PFSK-1 (cell line): ENCODE results near the gene FZR1.

Source experiments
- FOXP2 ChIP-seq: optimal IDR thresholded peaks from 2 replicates; pipeline ENCODE3; 2011; ENCODE audit warnings: borderline replicate concordance, control low read depth, inconsistent platforms; ENCODE audit not compliant: insufficient read depth; ENCODE audit errors: extremely low read length, extremely low read depth
- POLR2AphosphoS5 ChIP-seq: IDR thresholded peaks from 2 replicates; pipeline ENCODE4 v1.6.1; 2012; ENCODE audit warnings: low read depth, mild to moderate bottlenecking, control low read depth, low read length, moderate library complexity
- REST ChIP-seq, 2 experiments: IDR thresholded peaks; 2 replicates each; pipeline versions ENCODE4 v1.6.1 to v1.8.0; 2011 to 2012; ENCODE audit warnings: low read depth in 2 of 2, low read length in 2 of 2, control low read depth in 1 of 2, inconsistent platforms in 1 of 2, mild to moderate bottlenecking in 1 of 2, moderate library complexity in 1 of 2; ENCODE audit not compliant: insufficient read depth in 1 of 2
- SIN3A ChIP-seq: IDR thresholded peaks from 2 replicates; pipeline ENCODE4 v1.6.1; 2012; ENCODE audit warnings: mild to moderate bottlenecking, low read length, moderate library complexity, borderline replicate concordance; ENCODE audit not compliant: insufficient read depth
- TAF1 ChIP-seq: IDR thresholded peaks from 2 replicates; pipeline ENCODE4 v1.6.1; 2012; ENCODE audit warnings: low read length, control low read depth, borderline replicate concordance; ENCODE audit not compliant: insufficient read depth

Gene FZR1

DNA sequence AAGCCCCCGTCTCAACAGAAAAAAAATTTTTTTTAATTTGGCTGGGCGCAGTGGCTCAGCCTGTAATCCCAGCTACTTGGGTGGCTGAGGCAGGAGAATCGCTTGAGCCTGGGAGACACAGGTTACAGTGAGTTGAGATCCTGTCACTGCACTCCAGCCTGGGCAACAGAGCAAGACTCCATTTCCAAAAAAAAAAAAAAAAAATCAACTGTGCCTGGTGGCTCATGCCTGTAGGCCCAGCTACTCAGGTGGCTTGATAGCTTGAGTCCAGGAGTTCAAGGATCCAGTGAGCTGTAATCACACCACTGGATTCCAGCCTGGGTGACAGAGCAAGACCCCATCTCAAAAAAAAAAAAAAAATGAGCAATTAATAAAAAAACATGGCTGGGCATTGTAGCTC lies 4.3 kb upstream of the FZR1 start:
- no peak for TF ChIP-seq REST (IDR thresholded peaks at IDR 0.05; ENCODE audit: insufficient read depth in 1 of 2, low read depth in 2 of 2, low read length in 2 of 2)
- no peak for TF ChIP-seq POLR2AphosphoS5
- no peak for TF ChIP-seq FOXP2
- TF ChIP-seq TAF1, result no peak
- no peak for TF ChIP-seq SIN3A

- TF ChIP-seq TAF1 (no peak), REST (IDR thresholded peaks at IDR 0.05; ENCODE audit: insufficient read depth in 1 of 2, low read depth in 2 of 2, low read length in 2 of 2) (no peak), SIN3A (no peak), POLR2AphosphoS5 (no peak), FOXP2 (peak; percentile 90)
These were observed 3.0 kb upstream of the FZR1 start for GRCh38 chr19:3503036-3503572.

DNA sequence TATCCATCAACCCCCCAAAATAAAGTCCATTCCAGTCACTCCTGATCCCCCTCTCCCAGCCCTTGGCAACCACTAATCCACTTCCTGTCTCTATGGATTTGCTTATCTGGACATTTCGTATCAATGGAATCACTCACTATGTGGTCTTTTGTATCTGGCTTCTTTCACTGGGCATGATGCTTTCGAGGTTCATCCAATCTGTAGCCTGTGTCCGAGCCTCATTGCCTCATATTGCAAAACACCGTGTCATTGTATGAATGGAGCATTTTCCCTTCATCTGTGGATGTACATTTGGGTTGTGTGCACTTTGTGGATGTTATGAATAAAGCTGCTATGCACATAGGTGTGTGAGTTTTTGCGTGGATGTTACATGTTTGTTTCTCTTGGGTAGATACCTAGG lies 1.4 kb upstream of the FZR1 start:
- TF ChIP-seq SIN3A (no peak), POLR2AphosphoS5 (no peak), TAF1 (no peak), REST (IDR thresholded peaks at IDR 0.05; ENCODE audit: insufficient read depth in 1 of 2, low read depth in 2 of 2, low read length in 2 of 2) (no peak)

- no peak for TF ChIP-seq SIN3A
- no peak for TF ChIP-seq REST (IDR thresholded peaks at IDR 0.05; ENCODE audit: insufficient read depth in 1 of 2, low read depth in 2 of 2, low read length in 2 of 2)
- TF ChIP-seq FOXP2, result no peak
- no peak for TF ChIP-seq TAF1
- TF ChIP-seq POLR2AphosphoS5, result no peak
These were observed 551 bp downstream of the FZR1 start for GRCh38 chr19:3506384-3507340.
